DOHH2 (cell line): Measurements from ENCODE around the gene ENOX1.

ENCODE experiments used
- H3F3A ChIP-seq: fragments of 200-600 bp; sonication (generic), shearing (Covaris generic); 2 replicates; pipeline ENCODE4 v1.6.0; 2016; ENCODE audit warnings: antibody characterized with exemption, mild to moderate bottlenecking; ENCODE audit not compliant: control insufficient read depth, insufficient read depth
- H3K27ac ChIP-seq: fragments of 200-600 bp; sonication (generic); 2 replicates; pipeline ENCODE4 v1.5.1; 2014; ENCODE audit warnings: low read depth, mild to moderate bottlenecking, low read length, moderate library complexity
- H3K27me3 ChIP-seq: fragments of 200-600 bp; sonication (generic); 2 replicates; pipeline ENCODE4 v1.6.1; 2014; ENCODE audit warnings: mild to moderate bottlenecking, low read length, mixed read lengths; ENCODE audit not compliant: control insufficient read depth
- H3K36me3 ChIP-seq: fragments of 200-600 bp; sonication (generic); 2 replicates; pipeline ENCODE4 v1.6.1; 2014; ENCODE audit warnings: mild to moderate bottlenecking, low read length, moderate library complexity, mixed read lengths; ENCODE audit not compliant: control insufficient read depth
- H3K4me1 ChIP-seq: fragments of 200-600 bp; sonication (generic); 2 replicates; pipeline ENCODE4 v1.6.1; 2014; ENCODE audit warnings: mild to moderate bottlenecking, low read length, mixed read lengths; ENCODE audit not compliant: control insufficient read depth
- H3K4me2 ChIP-seq: fragments of 200-600 bp; sonication (generic); 2 replicates; pipeline ENCODE4 v1.6.0; 2014; ENCODE audit warnings: mild to moderate bottlenecking, low read length, moderate library complexity
- H3K4me3 ChIP-seq: fragments of 200-600 bp; sonication (generic); 2 replicates; pipeline ENCODE4 v1.5.1; 2014; ENCODE audit warnings: mild to moderate bottlenecking, low read length, mixed read lengths
- H3K79me2 ChIP-seq: fragments of 200-600 bp; sonication (generic); 2 replicates; pipeline ENCODE4 v1.6.1; 2014; ENCODE audit warnings: mild to moderate bottlenecking, low read length, mixed read lengths; ENCODE audit not compliant: control insufficient read depth
- H3K9me2 ChIP-seq: fragments of 200-600 bp; sonication (generic); replicated peaks from 2 replicates; pipeline ENCODE4 v1.6.1; 2014; ENCODE audit warnings: mild to moderate bottlenecking, low read length, mixed read lengths; ENCODE audit not compliant: control insufficient read depth
- H3K9me3 ChIP-seq: fragments of 200-600 bp; sonication (generic); 2 replicates; pipeline ENCODE4 v1.6.1; 2014; ENCODE audit warnings: antibody characterized with exemption, low read length, mixed read lengths; ENCODE audit not compliant: control insufficient read depth, insufficient read depth
- H4K20me1 ChIP-seq: fragments of 200-600 bp; sonication (generic); 2 replicates; pipeline ENCODE4 v1.6.0; 2014; ENCODE audit warnings: low read depth, mild to moderate bottlenecking, antibody characterized with exemption, low read length, moderate library complexity; ENCODE audit not compliant: control insufficient read depth, insufficient read depth
- CTCF ChIP-seq: fragments of 200-600 bp; sonication (generic); IDR thresholded peaks from one replicate; pipeline ENCODE4 v1.5.1; 2014; ENCODE audit warnings: antibody characterized with exemption, mild to moderate bottlenecking, low read depth, low read length; ENCODE audit not compliant: poor library complexity, severe bottlenecking
- EZH2phosphoT487 ChIP-seq: fragments of 200-600 bp; sonication (generic); IDR thresholded peaks from 2 replicates; pipeline ENCODE4 v1.6.1; 2017; ENCODE audit warnings: borderline replicate concordance, mild to moderate bottlenecking, antibody characterized with exemption, low read length, moderate library complexity, mixed read lengths

ENOX1 gene

GRCh38 chr13:43669964-43670363 lies 116.8 kb downstream of the ENOX1 start:
- Histone ChIP-seq H3K9me3 (no peaks in the 10 kb centered on the region), H3K27me3 (peaks cover 2% of the 10 kb centered on the region; the same call in 1 of the 2 replicates), H4K20me1 (no peaks in the 10 kb centered on the region), H3K36me3 (no peaks in the 10 kb centered on the region), H3K4me1 (no peaks in the 10 kb centered on the region), H3K27ac (no peak overlapping the region), H3K4me3 (no peak overlapping the region), H3F3A (no peaks in the 10 kb centered on the region), H3K4me2 (no peak overlapping the region), H3K9me2 (no peaks in the 10 kb centered on the region), H3K79me2 (no peaks in the 10 kb centered on the region)
- TF ChIP-seq EZH2phosphoT487, result no peak
- no peak for TF ChIP-seq CTCF

GRCh38 chr13:43669101-43669500 lies 117.7 kb downstream of the ENOX1 start:
- Histone ChIP-seq H3K27ac (no peak overlapping the region), H3K27me3 (peaks cover 2% of the 10 kb centered on the region; the same call in 1 of the 2 replicates), H3K9me3 (no peaks in the 10 kb centered on the region), H3K79me2 (no peaks in the 10 kb centered on the region), H3K36me3 (no peaks in the 10 kb centered on the region), H3K4me3 (no peak overlapping the region), H4K20me1 (no peaks in the 10 kb centered on the region), H3K4me2 (no peak overlapping the region), H3K9me2 (no peaks in the 10 kb centered on the region), H3F3A (no peaks in the 10 kb centered on the region), H3K4me1 (no peaks in the 10 kb centered on the region)
- TF ChIP-seq EZH2phosphoT487 (no peak), CTCF (no peak)

- no peaks in the 10 kb centered on the region for H3K9me3 ChIP-seq
- no peak for TF ChIP-seq CTCF
- no peak for TF ChIP-seq EZH2phosphoT487
- H3K4me2 ChIP-seq, result no peak overlapping the region
- H3K36me3 ChIP-seq, result no peaks in the 10 kb centered on the region
- no peaks in the 10 kb centered on the region for H3K79me2 ChIP-seq
- peaks cover 2% of the 10 kb centered on the region; the same call in 1 of the 2 replicates for H3K27me3 ChIP-seq
- no peak overlapping the region for H3K27ac ChIP-seq
- no peaks in the 10 kb centered on the region for H3K9me2 ChIP-seq
- no peaks in the 10 kb centered on the region for H3F3A ChIP-seq
- no peaks in the 10 kb centered on the region for H3K4me1 ChIP-seq
- H3K4me3 ChIP-seq, result no peak overlapping the region
- H4K20me1 ChIP-seq, result no peaks in the 10 kb centered on the region
Measured at GRCh38 chr13:43666403-43666802, 120.4 kb downstream of the ENOX1 start.
